LNCaP clone FGC (cell line): ENCODE results near the gene HAPLN1.

Source experiments
- DNase-seq: peaks from one replicate; pipeline ENCODE4 v3.0.0-alpha.2; 2011; ENCODE audit warnings: low read depth
- H3K4me3 ChIP-seq: 2 replicates; pipeline ENCODE4 v1.5.1; 2011; ENCODE audit warnings: mild to moderate bottlenecking, low read depth, low read length, control low read depth
- TF ChIP-seq, protein P1 (sequence below): IDR thresholded peaks from 2 replicates; pipeline ENCODE4 v1.5.1; 2012; ENCODE audit warnings: mild to moderate bottlenecking; ENCODE audit not compliant: control insufficient read depth, insufficient read depth; ENCODE audit errors: extremely low read depth

The HAPLN1 gene

DNA sequence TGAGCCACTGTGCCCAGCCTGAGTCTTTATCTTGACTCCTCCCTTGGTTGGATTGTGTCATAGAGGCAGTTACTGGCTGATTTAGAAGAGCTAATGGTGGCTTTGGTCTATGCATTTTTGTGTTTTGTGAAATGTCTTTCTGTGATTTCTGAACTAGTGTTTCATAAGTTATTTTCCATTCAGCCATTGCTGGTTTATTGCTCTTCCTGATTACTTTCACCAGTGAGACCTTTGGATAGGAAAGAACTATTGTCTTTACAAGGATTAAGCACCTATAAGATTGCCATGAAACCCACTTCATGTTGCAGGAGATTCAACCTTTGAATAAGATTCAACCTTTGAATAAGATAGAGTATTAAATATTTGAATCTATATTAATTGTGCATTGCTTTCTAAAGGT, 8.7 kb upstream of the HAPLN1 start:
- TF ChIP-seq, protein P1, sequence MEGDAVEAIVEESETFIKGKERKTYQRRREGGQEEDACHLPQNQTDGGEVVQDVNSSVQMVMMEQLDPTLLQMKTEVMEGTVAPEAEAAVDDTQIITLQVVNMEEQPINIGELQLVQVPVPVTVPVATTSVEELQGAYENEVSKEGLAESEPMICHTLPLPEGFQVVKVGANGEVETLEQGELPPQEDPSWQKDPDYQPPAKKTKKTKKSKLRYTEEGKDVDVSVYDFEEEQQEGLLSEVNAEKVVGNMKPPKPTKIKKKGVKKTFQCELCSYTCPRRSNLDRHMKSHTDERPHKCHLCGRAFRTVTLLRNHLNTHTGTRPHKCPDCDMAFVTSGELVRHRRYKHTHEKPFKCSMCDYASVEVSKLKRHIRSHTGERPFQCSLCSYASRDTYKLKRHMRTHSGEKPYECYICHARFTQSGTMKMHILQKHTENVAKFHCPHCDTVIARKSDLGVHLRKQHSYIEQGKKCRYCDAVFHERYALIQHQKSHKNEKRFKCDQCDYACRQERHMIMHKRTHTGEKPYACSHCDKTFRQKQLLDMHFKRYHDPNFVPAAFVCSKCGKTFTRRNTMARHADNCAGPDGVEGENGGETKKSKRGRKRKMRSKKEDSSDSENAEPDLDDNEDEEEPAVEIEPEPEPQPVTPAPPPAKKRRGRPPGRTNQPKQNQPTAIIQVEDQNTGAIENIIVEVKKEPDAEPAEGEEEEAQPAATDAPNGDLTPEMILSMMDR = no peak
- DNase-seq = no peak
- H3K4me3 ChIP-seq = no peak overlapping the region

DNA sequence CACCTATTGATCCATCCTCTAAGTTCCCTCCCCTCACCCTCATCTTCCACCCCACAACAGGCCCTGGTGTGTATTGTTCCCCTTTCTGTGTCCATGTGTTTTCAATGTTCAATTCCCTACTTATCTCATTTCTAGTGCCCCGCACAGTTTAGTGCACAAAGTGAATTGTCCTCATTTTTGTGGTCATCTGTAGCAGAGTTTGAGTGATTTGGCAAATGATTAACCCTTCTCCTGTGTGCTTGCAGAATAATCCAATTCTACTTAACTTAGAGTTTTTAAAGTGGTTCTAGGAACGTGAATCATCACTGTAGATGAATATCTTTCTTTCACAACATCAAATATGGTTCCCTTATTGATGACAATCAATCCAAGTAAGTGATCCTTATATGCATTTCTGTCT, 6.3 kb upstream of the HAPLN1 start:
- TF ChIP-seq, protein P1 = no peak
- DNase-seq = no peak
- H3K4me3 ChIP-seq = no peak overlapping the region

DNA sequence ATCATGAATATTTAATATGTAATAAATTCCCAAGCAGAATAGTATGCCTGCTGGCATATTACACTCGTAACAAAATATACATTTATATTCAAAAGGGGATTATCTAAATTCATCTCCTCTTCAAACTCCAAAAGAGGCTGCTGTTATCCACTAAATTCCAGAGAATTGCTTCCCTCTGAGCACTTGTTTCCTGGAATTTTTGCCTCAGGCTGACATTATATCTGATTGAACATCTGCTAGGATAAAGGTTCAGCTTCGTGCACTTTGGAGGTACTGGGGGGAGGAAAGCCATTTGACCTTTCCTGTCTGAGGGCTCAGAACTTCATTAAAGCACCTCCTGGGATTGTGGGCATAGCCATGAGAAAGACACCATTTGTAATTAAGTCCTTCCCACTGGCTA, 4.3 kb upstream of the HAPLN1 start:
- DNase-seq = no peak
- no peak overlapping the region for H3K4me3 ChIP-seq
- TF ChIP-seq, protein P1 = no peak

DNA sequence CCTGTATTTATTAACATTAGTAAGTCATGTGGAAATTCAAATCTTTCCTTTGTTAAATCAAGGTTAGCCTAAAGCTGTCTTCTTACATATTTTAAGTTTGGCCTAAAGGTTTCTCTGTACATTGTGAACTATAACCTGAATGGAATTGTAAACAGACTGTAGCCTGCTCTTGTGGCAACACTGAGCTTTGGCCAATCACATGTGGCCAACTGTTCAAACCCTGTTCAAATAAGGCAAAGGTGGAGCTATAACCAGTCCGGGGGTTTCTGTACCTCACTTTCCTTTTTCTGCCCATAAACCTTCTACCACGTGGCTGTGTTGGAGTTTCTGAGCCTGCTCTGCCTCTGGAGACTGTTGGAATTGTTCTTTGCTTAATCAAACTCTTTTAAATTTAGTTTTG, 3.3 kb upstream of the HAPLN1 start:
- no peak for DNase-seq

DNA sequence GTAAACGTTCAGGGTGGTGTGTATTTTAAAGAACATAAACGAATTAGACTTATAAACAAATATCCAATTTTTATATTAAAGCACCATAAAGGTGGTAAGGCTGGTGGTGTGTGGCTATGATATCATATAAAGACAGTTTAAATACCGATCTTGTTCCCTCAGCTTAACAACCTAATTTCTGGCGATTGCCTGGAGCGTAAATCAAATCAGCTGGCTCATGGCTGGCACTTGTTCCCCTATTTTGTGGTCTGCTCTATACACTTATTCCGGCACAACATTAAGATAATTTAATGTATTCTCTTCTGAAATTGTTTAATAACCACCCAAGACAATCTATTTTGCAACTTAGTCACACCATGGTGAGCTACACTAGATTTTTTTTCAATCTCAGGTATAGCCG, 2.4 kb upstream of the HAPLN1 start:
- DNase-seq = no peak
- H3K4me3 ChIP-seq = no peak overlapping the region
- TF ChIP-seq, protein P1 = no peak

More for the DNA sequence above, 3.3 kb upstream of the HAPLN1 start:
- TF ChIP-seq, protein P1 = no peak
- H3K4me3 ChIP-seq = no peak overlapping the region

DNA sequence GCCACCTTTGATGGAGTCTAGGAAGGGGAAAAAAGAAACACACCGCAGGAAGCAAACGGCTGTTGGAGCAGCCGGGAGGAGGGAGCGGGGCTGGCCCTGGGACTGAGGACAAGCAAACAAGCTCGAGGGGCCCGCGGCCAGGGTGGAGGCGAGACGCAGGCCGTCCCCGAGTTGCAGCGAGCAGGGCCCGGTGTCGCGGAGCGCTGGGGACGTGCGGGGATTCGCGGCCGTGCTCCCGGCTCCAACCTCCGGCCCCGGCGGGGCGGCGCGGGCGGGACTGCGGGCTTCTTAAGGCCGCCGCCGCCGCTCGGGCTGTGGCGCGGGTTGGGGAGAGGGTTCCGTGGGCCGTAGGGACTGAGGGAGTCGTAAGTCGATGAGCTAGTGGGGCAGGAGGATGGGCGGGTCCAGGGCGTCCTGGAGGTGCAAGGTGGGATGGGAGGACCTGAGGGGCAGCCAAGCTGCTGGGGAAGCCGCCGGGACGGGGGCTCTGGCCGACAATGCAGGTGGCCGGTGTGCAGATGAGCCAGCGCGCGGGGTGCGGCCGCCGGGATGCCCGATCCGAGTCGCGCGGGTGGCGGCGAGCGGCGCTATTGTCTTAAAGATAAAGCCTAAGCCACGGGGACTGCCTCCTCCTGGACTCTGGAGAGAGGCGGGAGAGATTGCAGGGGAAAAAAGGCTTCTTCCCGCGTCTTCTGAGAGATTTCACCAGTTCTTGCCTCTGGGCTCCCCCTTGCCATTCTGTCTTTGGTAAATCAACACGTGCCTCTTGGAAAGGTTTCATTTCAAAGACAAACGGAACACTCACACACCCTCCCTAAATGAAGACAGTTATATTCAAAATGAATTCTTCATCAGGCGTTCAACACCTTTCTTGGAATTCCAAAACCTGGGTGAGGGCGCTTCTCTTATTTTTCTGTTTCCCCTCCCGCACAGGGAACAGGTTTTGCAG, 1.6 kb upstream of the HAPLN1 start:
- TF ChIP-seq, protein P1 = peak; percentile 19; the same call in 1 of the 2 replicates
- H3K4me3 ChIP-seq = peak overlapping the region; percentile 24
- no peak for DNase-seq

DNA sequence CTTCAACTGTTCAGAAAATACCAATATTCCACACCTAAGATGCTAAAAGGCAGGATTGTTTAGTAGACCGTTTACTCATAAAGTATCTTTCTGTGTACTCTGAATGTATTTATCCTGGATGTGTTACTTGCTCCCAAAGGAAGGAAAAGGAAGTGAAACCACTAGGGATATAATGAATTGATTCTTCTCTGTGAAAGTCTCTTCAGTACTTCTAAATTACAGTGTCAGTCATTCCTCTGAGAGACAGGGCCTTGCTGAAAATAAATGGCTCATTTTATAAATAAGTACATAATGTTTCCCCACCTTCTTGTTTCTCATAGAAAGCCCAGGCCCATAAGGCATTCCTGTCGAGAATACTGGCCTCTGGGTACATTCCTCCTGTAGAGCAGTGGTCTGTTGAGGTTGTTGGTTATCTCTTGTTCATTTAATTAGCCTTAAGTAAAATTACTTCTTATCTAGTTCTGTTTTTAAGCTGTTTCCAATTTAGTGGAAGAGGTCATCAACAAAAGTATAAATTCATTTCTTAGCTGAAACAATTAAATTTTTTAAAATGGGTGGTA, 1.6 kb downstream of the HAPLN1 start:
- DNase-seq = no peak
- TF ChIP-seq, protein P1 = no peak
- no peak overlapping the region for H3K4me3 ChIP-seq
